T-helper 17 cell (primary cell): ENCODE data around the gene REEP1. TPM values are rescaled to one million over a fixed set of nuclear protein-coding genes. Genes with fewer than 3 reads are reported as not detected.
A peak's percentile ranks its signal among the peaks of the same experiment; 100 is the strongest.
"Not testable (repeated sequence)": the region's sequence is repeated elsewhere in the genome, so short reads cannot be mapped to it uniquely, and the experiment has no call there.

Source experiments
- ATAC-seq: fragments of 150-1000 bp; cut with Tn5 transposase; 2 replicates; pipeline ENCODE4 v1.10.0; 2021; ENCODE audit warnings: mild to moderate bottlenecking, moderate library complexity
- DNase-seq, 3 donors: peaks; one replicate each; pipeline versions ENCODE4 v3.0.0 to v3.0.0-alpha.2; 2020 to 2021
- H3K9me3 ChIP-seq: one replicate; pipeline ENCODE4 v1.7.0; 2013; ENCODE audit warnings: low read length, mild to moderate bottlenecking; ENCODE audit not compliant: control insufficient read depth, poor library complexity, severe bottlenecking
- H3K27ac Mint-ChIP-seq: one replicate; pipeline ENCODE4 v1.8.0; 2022; ENCODE audit warnings: mild to moderate bottlenecking, moderate library complexity, mixed read lengths
- H3K27me3 Mint-ChIP-seq: one replicate; pipeline ENCODE4 v1.8.0; 2022; ENCODE audit warnings: mixed read lengths
- H3K36me3 Mint-ChIP-seq: one replicate; pipeline ENCODE4 v1.8.0; 2022; ENCODE audit warnings: low read depth, mixed read lengths
- H3K4me1 Mint-ChIP-seq: one replicate; pipeline ENCODE4 v1.8.0; 2022; ENCODE audit warnings: mild to moderate bottlenecking, mixed read lengths
- H3K4me3 Mint-ChIP-seq: one replicate; pipeline ENCODE4 v1.8.0; 2022; ENCODE audit warnings: mild to moderate bottlenecking, moderate library complexity, mixed read lengths
- total RNA-seq, 4 donors: library from RNA in 2 of 4; stranded (reverse) in 2 of 4; gene quantifications; one replicate each; pipeline ENCODE4 v1.2.3 and lab custom pipeline; 2022 to 2026

Gene REEP1
- total RNA-seq, 2 donors from 2014 or later = 2.2 TPM; not detected in 1

- H3K4me1 Mint-ChIP-seq = no peaks in the 10 kb centered on the region
- no peaks in the 10 kb centered on the region for H3K9me3 ChIP-seq
- no peak for ATAC-seq
- H3K36me3 Mint-ChIP-seq = peaks cover 4% of the 10 kb centered on the region
- DNase-seq = no peak
- no peak overlapping the region for H3K4me3 Mint-ChIP-seq
- peaks cover 27% of the 10 kb centered on the region for H3K27me3 Mint-ChIP-seq
- no peak overlapping the region for H3K27ac Mint-ChIP-seq
Observed at GRCh38 chr2:86253424-86253823, 84.0 kb downstream of the REEP1 start.

- H3K27me3 Mint-ChIP-seq = peaks cover 25% of the 10 kb centered on the region
- no peaks in the 10 kb centered on the region for H3K4me1 Mint-ChIP-seq
- ATAC-seq (no peak), DNase-seq (no peak)
- no peaks in the 10 kb centered on the region for H3K9me3 ChIP-seq
- H3K36me3 Mint-ChIP-seq = peaks cover 4% of the 10 kb centered on the region
- no peak overlapping the region for H3K27ac Mint-ChIP-seq
- no peak overlapping the region for H3K4me3 Mint-ChIP-seq
Observed at GRCh38 chr2:86251840-86252266, 85.6 kb downstream of the REEP1 start.

GRCh38 chr2:86249579-86250391 lies 87.6 kb downstream of the REEP1 start:
- H3K27ac Mint-ChIP-seq = no peak overlapping the region
- peaks cover 18% of the 10 kb centered on the region for H3K27me3 Mint-ChIP-seq
- no peaks in the 10 kb centered on the region for H3K9me3 ChIP-seq
- H3K4me1 Mint-ChIP-seq = no peaks in the 10 kb centered on the region
- DNase-seq = no peak
- H3K36me3 Mint-ChIP-seq = peaks cover 4% of the 10 kb centered on the region
- no peak for ATAC-seq
- no peak overlapping the region for H3K4me3 Mint-ChIP-seq

GRCh38 chr2:86249176-86249575 lies 88.2 kb downstream of the REEP1 start:
- no peak overlapping the region for H3K27ac Mint-ChIP-seq
- ATAC-seq = no peak
- peaks cover 18% of the 10 kb centered on the region for H3K27me3 Mint-ChIP-seq
- no peaks in the 10 kb centered on the region for H3K4me1 Mint-ChIP-seq
- no peak overlapping the region for H3K4me3 Mint-ChIP-seq
- peaks cover 4% of the 10 kb centered on the region for H3K36me3 Mint-ChIP-seq
- H3K9me3 ChIP-seq = no peaks in the 10 kb centered on the region
- no peak for DNase-seq

GRCh38 chr2:86245222-86245621 lies 92.2 kb downstream of the REEP1 start:
- DNase-seq, H3K9me3 ChIP-seq, H3K27me3 Mint-ChIP-seq, ATAC-seq, H3K36me3 Mint-ChIP-seq, H3K4me3 Mint-ChIP-seq, H3K27ac Mint-ChIP-seq: not testable (repeated sequence)
- H3K4me1 Mint-ChIP-seq = peaks cover 15% of the 10 kb centered on the region

- H3K4me3 Mint-ChIP-seq, H3K27ac Mint-ChIP-seq, DNase-seq, H3K36me3 Mint-ChIP-seq, H3K27me3 Mint-ChIP-seq, ATAC-seq, H3K9me3 ChIP-seq: not testable (repeated sequence)
- H3K4me1 Mint-ChIP-seq = peaks cover 15% of the 10 kb centered on the region
Observed at GRCh38 chr2:86244781-86245180, 92.6 kb downstream of the REEP1 start.

- Mint-ChIP-seq H3K4me3 (no peak overlapping the region), H3K27ac (no peak overlapping the region)
Observed at GRCh38 chr2:86243950-86244733, 93.3 kb downstream of the REEP1 start.

GRCh38 chr2:86243272-86243671 lies 94.2 kb downstream of the REEP1 start:
- Mint-ChIP-seq H3K36me3 (peaks cover 2% of the 10 kb centered on the region), H3K4me1 (peaks cover 20% of the 10 kb centered on the region), H3K4me3 (no peak overlapping the region), H3K27ac (no peak overlapping the region), H3K27me3 (peaks cover 6% of the 10 kb centered on the region)
- ATAC-seq (no peak), DNase-seq (no peak)
- no peaks in the 10 kb centered on the region for H3K9me3 ChIP-seq

More at GRCh38 chr2:86243950-86244733, 93.3 kb downstream of the REEP1 start:
- H3K4me1 Mint-ChIP-seq = peaks cover 15% of the 10 kb centered on the region
- ATAC-seq (peak; percentile 36), DNase-seq (no peak)
- H3K9me3 ChIP-seq = no peaks in the 10 kb centered on the region
- H3K36me3 Mint-ChIP-seq = no peaks in the 10 kb centered on the region
- peaks cover 6% of the 10 kb centered on the region for H3K27me3 Mint-ChIP-seq

GRCh38 chr2:86241611-86242010 lies 95.8 kb downstream of the REEP1 start:
- DNase-seq (no peak), ATAC-seq (no peak)
- H3K36me3 Mint-ChIP-seq = peaks cover 2% of the 10 kb centered on the region
- H3K4me1 Mint-ChIP-seq = peaks cover 21% of the 10 kb centered on the region
- H3K27ac Mint-ChIP-seq = no peak overlapping the region
- peaks cover 12% of the 10 kb centered on the region for H3K27me3 Mint-ChIP-seq
- H3K9me3 ChIP-seq = no peaks in the 10 kb centered on the region
- H3K4me3 Mint-ChIP-seq = no peak overlapping the region

GRCh38 chr2:86240251-86240650 lies 97.2 kb downstream of the REEP1 start:
- peaks cover 2% of the 10 kb centered on the region for H3K36me3 Mint-ChIP-seq
- peaks cover 12% of the 10 kb centered on the region for H3K27me3 Mint-ChIP-seq

GRCh38 chr2:86239745-86240144 lies 97.7 kb downstream of the REEP1 start:
- H3K9me3 ChIP-seq = no peaks in the 10 kb centered on the region
- ATAC-seq = no peak
- no peak overlapping the region for H3K4me3 Mint-ChIP-seq
- H3K4me1 Mint-ChIP-seq = peaks cover 21% of the 10 kb centered on the region
- peaks cover 12% of the 10 kb centered on the region for H3K27me3 Mint-ChIP-seq
- H3K36me3 Mint-ChIP-seq = peaks cover 2% of the 10 kb centered on the region
- no peak overlapping the region for H3K27ac Mint-ChIP-seq
- no peak for DNase-seq

More at GRCh38 chr2:86240251-86240650, 97.2 kb downstream of the REEP1 start:
- no peak overlapping the region for H3K4me3 Mint-ChIP-seq
- peaks cover 21% of the 10 kb centered on the region for H3K4me1 Mint-ChIP-seq
- H3K27ac Mint-ChIP-seq = no peak overlapping the region
- no peak for DNase-seq
- H3K9me3 ChIP-seq = no peaks in the 10 kb centered on the region
- no peak for ATAC-seq

GRCh38 chr2:86239326-86239725 lies 98.1 kb downstream of the REEP1 start:
- ATAC-seq = no peak
- Mint-ChIP-seq H3K27me3 (peaks cover 12% of the 10 kb centered on the region), H3K36me3 (peaks cover 2% of the 10 kb centered on the region), H3K27ac (no peak overlapping the region), H3K4me1 (peaks cover 21% of the 10 kb centered on the region), H3K4me3 (no peak overlapping the region)
- no peak for DNase-seq
- H3K9me3 ChIP-seq = no peaks in the 10 kb centered on the region

- H3K9me3 ChIP-seq = no peaks in the 10 kb centered on the region
- Mint-ChIP-seq H3K36me3 (peaks cover 2% of the 10 kb centered on the region), H3K4me1 (peaks cover 21% of the 10 kb centered on the region), H3K4me3 (peak overlapping the region; percentile 51), H3K27me3 (peaks cover 17% of the 10 kb centered on the region), H3K27ac (peak overlapping the region; percentile 53)
- DNase-seq = peak in 1 of 3 donors; percentile 20
- ATAC-seq = peak; percentile 92
Observed at GRCh38 chr2:86238354-86238753, 99.1 kb downstream of the REEP1 start.
